T-helper 2 cell treated with Interferon-gamma antibody and Interleukin-4, amounts not matched to agents 5 μg/mL and 100 μg/mL, for 36 hours (primary cell): ENCODE data around the gene BTG4.

Experiments used
- DNase-seq: peaks from one replicate; pipeline ENCODE4 v3.0.0; 2021; ENCODE audit warnings: low spot score
- H3K27ac Mint-ChIP-seq: one replicate; pipeline ENCODE4 v1.8.0; 2021; ENCODE audit warnings: mild to moderate bottlenecking, mixed read lengths
- H3K27me3 Mint-ChIP-seq: one replicate; pipeline ENCODE4 v1.8.0; 2021; ENCODE audit warnings: low read depth, mixed read lengths
- H3K36me3 Mint-ChIP-seq: one replicate; pipeline ENCODE4 v1.8.0; 2021; ENCODE audit warnings: low read depth, mixed read lengths
- H3K4me1 Mint-ChIP-seq: one replicate; pipeline ENCODE4 v1.8.0; 2021; ENCODE audit warnings: low read depth, mixed read lengths
- H3K4me3 Mint-ChIP-seq: one replicate; pipeline ENCODE4 v1.8.0; 2022; ENCODE audit warnings: mild to moderate bottlenecking, moderate library complexity, mixed read lengths
- H3K9me3 Mint-ChIP-seq: one replicate; pipeline ENCODE4 v1.8.0; 2021; ENCODE audit warnings: mixed read lengths

BTG4 gene

DNA sequence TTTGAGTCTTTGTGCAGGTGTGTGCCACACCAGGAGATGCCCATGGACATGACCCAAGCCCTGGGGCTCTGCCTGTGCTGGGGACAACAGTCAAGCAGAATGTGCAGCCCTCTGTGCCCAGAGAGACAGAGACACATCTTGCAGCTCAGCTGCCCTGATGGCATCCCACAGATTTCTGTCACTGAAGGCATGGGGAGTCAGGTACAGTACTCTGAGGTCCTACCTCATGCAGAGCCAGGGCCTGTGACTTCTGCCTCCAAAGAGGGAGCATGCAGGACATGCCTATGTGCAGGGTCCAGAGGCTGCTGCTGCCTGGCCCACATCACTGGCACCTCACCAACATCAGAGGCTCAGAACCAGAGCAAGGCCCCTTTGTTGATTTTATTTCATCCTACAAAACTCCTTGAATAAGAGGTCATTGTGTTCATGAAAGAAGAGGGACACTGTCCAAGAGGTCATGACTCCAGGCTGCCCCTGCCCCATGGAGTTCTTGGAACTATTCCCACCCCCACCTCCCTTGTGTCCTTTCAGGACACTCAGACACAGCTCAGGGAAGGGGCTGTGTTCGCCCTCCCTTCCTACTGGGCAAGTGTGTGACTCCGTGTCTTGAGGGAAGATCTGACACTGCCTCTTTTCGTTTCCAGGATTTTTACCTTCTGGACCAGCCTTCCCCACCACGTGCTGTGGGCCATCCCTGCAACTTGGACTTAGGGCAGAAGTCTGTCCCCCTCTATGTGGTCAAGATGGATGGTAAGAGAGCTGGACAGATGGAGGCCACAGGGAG, 62.3 kb downstream of the BTG4 start:
- DNase-seq: no peak
- Mint-ChIP-seq H3K36me3 (no peaks in the 10 kb centered on the region), H3K4me3 (no peak overlapping the region), H3K4me1 (peaks cover 14% of the 10 kb centered on the region), H3K9me3 (no peaks in the 10 kb centered on the region), H3K27me3 (no peaks in the 10 kb centered on the region), H3K27ac (no peak overlapping the region)

- Mint-ChIP-seq H3K36me3 (no peaks in the 10 kb centered on the region), H3K4me1 (peaks cover 14% of the 10 kb centered on the region), H3K27ac (no peak overlapping the region), H3K9me3 (no peaks in the 10 kb centered on the region), H3K4me3 (no peak overlapping the region), H3K27me3 (peaks cover 2% of the 10 kb centered on the region)
- DNase-seq: no peak
Observed at GRCh38 chr11:111448831-111449557, 63.2 kb downstream of the BTG4 start.

GRCh38 chr11:111448414-111448813, 63.8 kb downstream of the BTG4 start:
- peaks cover 17% of the 10 kb centered on the region for H3K4me1 Mint-ChIP-seq
- no peak for DNase-seq
- H3K27me3 Mint-ChIP-seq: peaks cover 3% of the 10 kb centered on the region
- H3K4me3 Mint-ChIP-seq: no peak overlapping the region
- H3K36me3 Mint-ChIP-seq: no peaks in the 10 kb centered on the region
- H3K9me3 Mint-ChIP-seq: no peaks in the 10 kb centered on the region
- no peak overlapping the region for H3K27ac Mint-ChIP-seq

DNA sequence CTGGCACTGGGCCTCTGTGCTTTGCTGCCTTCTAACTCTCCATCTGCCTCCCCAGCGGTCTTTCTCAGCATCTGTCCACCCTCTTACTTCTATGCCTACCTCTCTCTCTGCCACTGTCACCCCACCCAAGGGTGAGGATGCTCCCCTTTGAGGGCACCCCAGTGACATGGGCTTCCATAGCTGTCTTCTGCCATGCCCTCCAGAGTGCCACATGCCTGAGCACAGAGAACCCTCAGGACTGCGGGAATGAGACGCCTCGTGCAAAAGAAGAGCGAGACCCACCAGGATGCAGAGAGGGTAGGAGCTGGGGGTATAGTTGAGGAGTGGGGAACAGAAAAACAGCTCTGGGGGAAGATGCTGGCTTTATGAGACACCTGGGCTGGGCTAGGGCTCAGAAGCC, 64.3 kb downstream of the BTG4 start:
- H3K9me3 Mint-ChIP-seq: no peaks in the 10 kb centered on the region
- H3K27ac Mint-ChIP-seq: peak overlapping the region; percentile 33
- H3K4me1 Mint-ChIP-seq: peaks cover 17% of the 10 kb centered on the region
- no peak for DNase-seq
- H3K4me3 Mint-ChIP-seq: no peak overlapping the region
- H3K27me3 Mint-ChIP-seq: peaks cover 3% of the 10 kb centered on the region
- H3K36me3 Mint-ChIP-seq: no peaks in the 10 kb centered on the region

- H3K27me3 Mint-ChIP-seq: peaks cover 3% of the 10 kb centered on the region
- H3K36me3 Mint-ChIP-seq: no peaks in the 10 kb centered on the region
- no peak overlapping the region for H3K4me3 Mint-ChIP-seq
- H3K4me1 Mint-ChIP-seq: peaks cover 17% of the 10 kb centered on the region
- no peak overlapping the region for H3K27ac Mint-ChIP-seq
- DNase-seq: no peak
- H3K9me3 Mint-ChIP-seq: no peaks in the 10 kb centered on the region
Observed at GRCh38 chr11:111447112-111447471, 65.1 kb downstream of the BTG4 start.

DNA sequence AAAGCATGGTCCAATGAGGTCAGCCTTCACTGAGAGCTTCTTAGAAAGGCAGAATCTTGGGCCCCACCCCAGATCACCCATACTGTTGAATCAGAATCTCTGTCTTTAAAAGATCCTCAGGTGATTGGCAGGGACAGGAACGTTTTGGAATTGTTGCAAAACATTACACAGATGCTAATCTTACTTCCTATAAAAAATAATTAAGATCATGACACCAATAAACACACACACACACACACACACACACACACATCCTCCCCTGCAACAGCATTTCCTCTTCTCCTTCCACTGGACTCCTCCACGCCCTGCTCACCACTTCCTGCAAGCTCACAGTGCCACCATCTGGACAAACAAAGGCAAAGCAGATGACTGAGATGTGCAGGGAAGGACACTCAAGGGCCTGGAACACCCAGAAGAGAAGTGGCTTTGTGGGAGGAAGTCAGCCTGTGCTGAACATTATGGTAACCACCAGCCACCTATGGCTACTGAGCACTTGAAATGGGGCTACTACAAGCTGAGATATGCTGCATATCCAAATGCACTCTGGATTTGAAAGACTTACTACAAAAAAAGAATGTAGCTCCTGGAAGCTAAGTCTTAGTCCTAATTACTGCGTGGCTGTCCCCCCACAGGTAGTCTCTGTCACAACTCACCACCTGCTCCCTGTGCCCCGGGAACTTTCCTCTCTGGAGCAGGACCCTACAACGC, 65.6 kb downstream of the BTG4 start:
- Mint-ChIP-seq H3K9me3 (no peaks in the 10 kb centered on the region), H3K36me3 (no peaks in the 10 kb centered on the region), H3K4me3 (peak overlapping the region; percentile 4), H3K4me1 (peaks cover 17% of the 10 kb centered on the region), H3K27ac (peak overlapping the region; percentile 78), H3K27me3 (peaks cover 3% of the 10 kb centered on the region)
- DNase-seq: peak; percentile 72

DNA sequence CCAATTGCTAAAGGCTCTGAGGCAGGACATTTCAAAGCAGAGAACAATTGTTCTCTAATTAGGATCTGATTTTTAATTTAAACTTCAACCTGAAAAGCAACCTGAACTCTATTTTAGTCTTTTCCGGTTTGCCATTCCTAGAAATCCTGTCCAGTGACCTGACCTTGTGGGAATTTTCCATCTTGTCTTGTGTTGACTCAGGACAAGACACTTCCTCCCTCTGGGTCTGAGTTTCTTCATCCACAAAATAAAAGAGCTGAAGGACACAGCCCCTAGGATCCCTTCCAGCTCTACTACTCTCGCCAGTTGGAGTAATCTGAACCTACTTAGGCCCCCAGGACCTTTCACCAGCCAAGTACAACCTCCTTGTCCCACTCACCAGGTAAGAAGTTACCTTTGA, 66.6 kb downstream of the BTG4 start:
- H3K9me3 Mint-ChIP-seq: no peaks in the 10 kb centered on the region
- peaks cover 3% of the 10 kb centered on the region for H3K27me3 Mint-ChIP-seq
- peaks cover 18% of the 10 kb centered on the region for H3K4me1 Mint-ChIP-seq
- H3K27ac Mint-ChIP-seq: no peak overlapping the region
- H3K36me3 Mint-ChIP-seq: no peaks in the 10 kb centered on the region
- DNase-seq: no peak
- H3K4me3 Mint-ChIP-seq: no peak overlapping the region
